Activated T-cell treated with anti-CD3 and anti-CD28 coated beads for 4 hours (primary cell): ENCODE results near the gene ACP5.

Experiments
- DNase-seq: peaks from one replicate; pipeline ENCODE4 v3.0.0-alpha.2; 2020

Gene ACP5

DNA sequence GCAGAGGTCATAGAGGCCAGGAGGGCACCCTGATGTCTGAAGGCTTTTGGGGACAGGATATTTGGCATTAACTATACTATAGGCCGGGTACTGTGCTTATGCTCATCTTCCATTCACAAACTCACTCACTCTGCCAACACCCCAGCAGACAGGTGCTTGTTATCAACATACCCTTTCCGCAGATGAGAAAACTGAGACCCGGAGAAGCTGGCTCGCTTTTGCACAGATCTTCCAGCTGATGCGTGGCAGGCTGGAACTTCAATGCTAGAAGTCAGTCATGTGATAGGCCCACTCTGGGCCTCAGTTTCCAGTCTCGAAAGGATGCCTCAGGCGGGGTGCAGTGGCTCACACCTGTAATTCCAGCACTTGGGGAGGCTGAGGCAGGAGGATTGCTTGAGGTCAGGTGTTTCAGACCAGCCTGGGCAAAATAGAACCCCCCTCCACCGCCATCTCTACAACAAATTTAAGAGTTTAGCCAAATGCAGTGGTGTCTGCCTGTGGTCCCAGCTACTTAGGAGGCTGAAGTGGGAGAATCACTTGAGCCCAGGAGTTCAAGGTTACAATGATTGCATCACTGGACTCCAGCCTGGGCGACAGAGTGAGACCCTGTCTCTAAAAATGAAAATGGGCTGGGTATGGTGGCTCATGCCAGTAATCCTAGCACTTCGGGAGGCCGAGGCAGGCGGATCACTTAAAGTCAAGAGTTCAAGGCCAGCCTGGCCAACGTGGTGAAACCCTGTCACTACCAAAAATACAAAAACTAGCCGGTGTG is 29.3 kb downstream of the ACP5 start:
- no peak for DNase-seq

DNA sequence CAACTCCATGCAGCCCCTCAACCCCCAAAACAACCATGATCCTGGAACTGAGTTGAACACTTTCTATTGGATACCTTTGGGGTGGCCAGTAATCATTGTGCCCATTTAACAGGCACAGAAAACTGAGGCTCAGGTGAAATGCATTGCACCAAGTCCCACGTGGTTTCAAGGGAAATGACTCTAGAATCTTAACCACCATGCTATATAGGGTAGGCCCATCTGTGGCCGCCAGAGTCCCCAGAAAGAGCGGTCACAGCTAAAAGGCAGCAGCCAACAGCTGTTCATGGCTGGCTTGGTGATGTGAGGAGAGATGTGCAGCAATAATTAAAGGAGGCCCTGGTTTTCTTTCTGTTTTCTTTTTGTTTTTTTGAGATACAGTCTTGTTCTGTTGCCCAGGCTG is 36.2 kb downstream of the ACP5 start:
- DNase-seq: no peak

- DNase-seq: no peak
Observed at GRCh38 chr19:11540645-11541044, 36.8 kb downstream of the ACP5 start.

DNA sequence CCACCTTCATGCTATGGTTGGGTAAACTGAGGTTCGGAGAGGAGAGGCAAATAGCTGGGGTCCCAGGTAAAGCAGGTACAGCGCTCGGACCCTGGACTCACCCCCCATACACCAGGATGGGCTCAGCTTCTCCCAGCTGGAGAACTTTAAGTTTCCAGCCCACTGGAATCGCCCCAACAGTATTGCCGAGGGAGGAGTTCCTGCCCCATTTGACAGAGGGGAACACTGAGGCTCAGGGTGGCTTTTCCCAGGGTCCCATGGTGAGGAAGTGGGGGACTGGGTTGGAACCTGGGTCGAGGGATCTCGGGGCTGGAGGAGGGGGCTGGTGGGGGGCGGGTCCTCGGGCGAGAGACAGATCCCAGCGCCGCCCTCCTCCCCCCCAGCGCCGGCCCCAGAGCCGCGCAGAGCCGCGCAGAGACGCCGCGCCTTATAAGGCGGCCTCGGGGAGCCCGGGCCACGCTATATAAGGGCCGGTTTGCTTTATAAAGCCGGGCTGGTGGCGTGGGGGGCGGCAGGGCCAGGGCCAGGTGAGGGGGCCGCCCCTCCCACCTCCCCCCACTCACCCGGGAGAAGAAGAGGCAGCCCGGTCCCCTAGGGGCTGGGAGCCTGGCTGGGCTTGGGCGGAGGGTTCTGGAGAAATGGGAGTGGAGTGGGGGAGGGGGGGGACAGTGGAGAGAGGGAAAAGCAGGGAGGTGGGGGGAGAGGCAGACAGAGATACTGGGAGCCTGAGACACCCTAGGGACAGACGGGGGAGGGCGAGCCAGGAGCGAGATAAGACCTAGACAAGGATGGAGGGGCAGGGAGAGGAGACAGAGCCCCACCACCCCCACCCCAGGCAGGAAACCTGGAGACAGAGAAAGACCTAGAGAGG is 37.7 kb downstream of the ACP5 start:
- no peak for DNase-seq

DNA sequence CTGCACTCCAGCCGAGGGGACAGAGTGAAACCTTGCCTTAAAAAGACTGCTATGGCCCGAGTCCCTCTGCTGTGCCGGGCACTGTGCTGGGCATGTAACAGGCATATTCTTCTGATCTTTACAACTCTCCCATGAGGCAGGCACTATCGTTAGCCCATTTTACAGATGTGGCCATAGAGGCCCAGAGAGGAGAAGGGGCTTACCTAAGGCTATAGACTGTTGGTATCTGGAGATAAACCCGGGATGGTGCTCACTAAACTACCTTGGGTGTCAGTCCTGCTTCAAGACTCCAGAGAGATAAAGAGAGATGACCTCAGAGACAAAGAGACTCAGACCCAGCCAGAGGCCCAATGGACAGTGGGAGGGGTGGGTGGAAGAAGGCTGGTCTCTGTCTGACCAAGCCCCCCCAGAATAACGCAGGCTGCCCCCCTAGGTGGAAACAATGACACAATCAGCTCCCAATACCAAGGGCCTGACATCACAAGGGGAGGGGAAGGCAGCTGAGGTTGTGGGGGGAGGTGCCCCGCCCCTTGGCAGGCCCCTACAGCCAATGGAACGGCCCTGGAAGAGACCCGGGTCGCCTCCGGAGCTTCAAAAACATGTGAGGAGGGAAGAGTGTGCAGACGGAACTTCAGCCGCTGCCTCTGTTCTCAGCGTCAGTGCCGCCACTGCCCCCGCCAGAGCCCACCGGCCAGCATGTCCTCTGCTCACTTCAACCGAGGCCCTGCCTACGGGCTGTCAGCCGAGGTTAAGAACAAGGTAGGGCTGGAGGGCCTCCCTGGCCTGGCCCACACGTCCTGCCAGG is 39.0 kb downstream of the ACP5 start, which contains the start of gene CNN1:
CNN1 (plus strand) TSS at position 620 of the 805 bp plus-strand sequence; CDS start at position 697, 77 bp downstream.
- no peak for DNase-seq

DNA sequence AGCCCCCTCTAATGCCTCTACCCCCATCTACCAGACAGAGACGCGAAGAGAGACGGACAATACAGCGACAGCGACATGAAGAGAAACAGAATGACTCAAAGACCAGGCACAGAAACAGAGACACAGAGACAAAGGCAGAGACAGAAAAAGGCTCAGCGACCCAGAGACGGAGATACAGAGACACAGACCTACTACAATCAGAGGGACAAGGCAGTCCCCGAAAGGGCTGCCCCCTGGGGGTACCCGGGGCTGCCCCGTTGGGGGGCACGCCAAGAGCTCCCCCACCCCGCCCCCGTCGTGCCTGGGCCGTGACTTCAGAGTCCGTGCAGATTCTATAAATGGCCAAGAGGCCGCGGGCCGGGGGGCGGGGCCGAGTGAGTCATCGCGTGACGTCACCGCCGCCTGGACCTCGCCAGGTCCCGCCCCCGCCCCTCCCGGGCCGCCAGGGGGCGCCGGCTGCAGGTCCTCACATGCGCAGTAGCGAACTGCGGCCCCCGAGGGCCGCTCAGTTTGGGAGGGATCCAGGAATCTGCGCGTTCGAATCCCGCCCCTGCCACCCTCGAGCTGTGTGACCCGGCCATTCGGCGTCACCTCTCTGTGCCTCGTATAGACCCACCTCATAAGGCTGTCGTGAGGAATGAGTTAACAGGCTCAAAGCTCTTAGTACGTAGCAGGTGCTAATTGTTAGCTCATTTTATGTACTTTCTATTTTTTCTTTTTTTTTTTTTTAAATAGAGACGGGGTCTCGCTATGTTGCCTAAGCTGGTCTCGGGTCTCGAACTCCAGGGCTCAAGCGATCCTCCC is 41.5 kb downstream of the ACP5 start:
- peak; percentile 78 for DNase-seq

DNA sequence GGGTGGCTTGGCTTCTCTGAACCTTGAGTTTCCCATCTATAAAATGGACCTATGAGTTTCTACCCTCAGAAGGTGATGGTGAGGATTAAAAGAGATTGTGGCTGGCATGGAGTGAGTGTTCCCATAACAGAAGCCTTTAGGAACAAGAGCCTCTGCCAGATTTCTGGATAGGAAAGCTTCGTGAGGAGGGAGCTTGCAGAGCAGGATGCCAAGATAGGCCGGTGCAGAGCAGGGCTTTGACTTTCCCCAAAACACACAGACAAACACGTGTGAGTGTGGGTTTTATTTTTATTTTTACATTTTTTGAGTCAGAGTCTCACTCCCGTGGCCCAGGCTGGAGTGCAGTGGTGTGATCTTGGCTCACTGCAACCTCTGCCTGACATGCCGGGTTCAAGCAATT is 42.5 kb downstream of the ACP5 start:
- DNase-seq: no peak

GRCh38 chr19:11534538-11534937 is 42.9 kb downstream of the ACP5 start:
- no peak for DNase-seq

DNA sequence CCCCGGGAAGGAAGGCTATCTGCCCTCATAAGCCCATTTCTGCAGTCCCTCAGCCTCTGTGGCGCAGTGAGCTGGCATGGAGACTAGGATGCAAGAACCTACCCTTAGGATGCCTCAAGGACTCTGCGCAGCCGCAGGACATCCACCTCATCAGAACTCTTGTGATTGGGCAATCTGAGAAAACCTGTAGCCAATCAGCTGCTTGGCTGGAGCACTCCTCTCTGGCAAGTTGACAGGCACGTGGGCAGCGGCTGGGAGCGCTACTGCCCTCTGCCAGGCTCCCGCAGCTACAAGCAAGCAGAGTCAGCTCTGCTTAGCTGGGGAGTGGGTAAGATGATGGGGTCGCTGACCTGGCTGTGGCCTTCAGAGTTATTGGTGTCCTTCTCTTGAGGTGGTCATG is 47.0 kb downstream of the ACP5 start:
- no peak for DNase-seq

GRCh38 chr19:11528551-11529341 is 48.7 kb downstream of the ACP5 start, which contains the start of gene ECSIT:
ECSIT (minus strand) TSS chr19:11529134; CDS start chr19:11519170, 9,964 bp downstream.
- DNase-seq: peak; percentile 88
